HG03039 (cell line): ENCODE measurements around the gene TAOK1.
"Not testable (repeated sequence)": the region's sequence is repeated elsewhere in the genome, so short reads cannot be mapped to it uniquely, and the experiment has no call there.

Experiments
- ATAC-seq: cut with Tn5 transposase; IDR thresholded peaks from one replicate; pipeline ENCODE4 v1.9.1; 2021; ENCODE audit warnings: mild to moderate bottlenecking, moderate library complexity; ENCODE audit not compliant: unreplicated experiment

The TAOK1 gene

GRCh38 chr17:29443041-29443739, 53.0 kb downstream of the TAOK1 start:
- no peak for ATAC-seq

- no peak for ATAC-seq
Observed at GRCh38 chr17:29444589-29444988, 54.4 kb downstream of the TAOK1 start.

- ATAC-seq = no peak
Observed at GRCh38 chr17:29445844-29446243, 55.7 kb downstream of the TAOK1 start.

GRCh38 chr17:29449865-29450671, 59.9 kb downstream of the TAOK1 start:
- no peak for ATAC-seq

- ATAC-seq = no peak
Observed at GRCh38 chr17:29451121-29451742, 61.1 kb downstream of the TAOK1 start.

GRCh38 chr17:29458066-29458465, 67.9 kb downstream of the TAOK1 start:
- no peak for ATAC-seq

GRCh38 chr17:29461483-29462206, 71.5 kb downstream of the TAOK1 start:
- ATAC-seq = no peak

GRCh38 chr17:29469276-29469675, 79.1 kb downstream of the TAOK1 start:
- ATAC-seq = no peak

GRCh38 chr17:29473437-29473836, 83.3 kb downstream of the TAOK1 start:
- not testable (repeated sequence) for ATAC-seq

GRCh38 chr17:29474297-29474696, 84.1 kb downstream of the TAOK1 start:
- no peak for ATAC-seq

- ATAC-seq = no peak
Observed at GRCh38 chr17:29475891-29476290, 85.7 kb downstream of the TAOK1 start.

- not testable (repeated sequence) for ATAC-seq
Observed at GRCh38 chr17:29480249-29480928, 90.2 kb downstream of the TAOK1 start.

- ATAC-seq = no peak
Observed at GRCh38 chr17:29483503-29483902, 93.3 kb downstream of the TAOK1 start.

- ATAC-seq = no peak
Observed at GRCh38 chr17:29495011-29495410, 104.8 kb downstream of the TAOK1 start.

GRCh38 chr17:29504711-29505110, 114.5 kb downstream of the TAOK1 start:
- ATAC-seq = no peak

GRCh38 chr17:29505836-29506235, 115.7 kb downstream of the TAOK1 start:
- no peak for ATAC-seq

GRCh38 chr17:29510953-29511352, 120.8 kb downstream of the TAOK1 start:
- ATAC-seq = no peak

- ATAC-seq = no peak
Observed at GRCh38 chr17:29514792-29515191, 124.6 kb downstream of the TAOK1 start.

- no peak for ATAC-seq
Observed at GRCh38 chr17:29518359-29518758, 128.2 kb downstream of the TAOK1 start.

GRCh38 chr17:29524692-29525091, 134.5 kb downstream of the TAOK1 start:
- no peak for ATAC-seq

- ATAC-seq = no peak
Observed at GRCh38 chr17:29526322-29526721, 136.2 kb downstream of the TAOK1 start.
